Activated CD8-positive, alpha-beta T cell treated with anti-CD3 and anti-CD28 coated beads for 36 hours (primary cell): ENCODE data around the gene OR52W1. TPM values are rescaled to one million over a fixed set of nuclear protein-coding genes. Genes with fewer than 3 reads are reported as not detected.
A peak's percentile ranks its signal among the peaks of the same experiment; 100 is the strongest.

Experiments
- ATAC-seq: fragments of 200-7000 bp; cut with Tn5 transposase; one replicate; pipeline ENCODE4 v1.10.0; 2021; ENCODE audit warnings: mild to moderate bottlenecking, moderate library complexity
- CTCF ChIA-PET: fragments of 350-600 bp; sonication (Branson Sonifier 250); formaldehyde crosslinking; loops from one replicate; lab custom pipeline; 2021; ENCODE audit warnings: antibody characterized with exemption; lab: Charles Lee
- POLR2A ChIA-PET: fragments of 350-600 bp; sonication (Branson Sonifier 250); formaldehyde crosslinking; loops from one replicate; lab custom pipeline; 2021; ENCODE audit warnings: antibody characterized with exemption; lab: Charles Lee
- DNase-seq: peaks from one replicate; pipeline ENCODE4 v3.0.0-alpha.2; 2020
- H3K27ac Mint-ChIP-seq: one replicate; pipeline ENCODE4 v1.8.0; 2021; ENCODE audit warnings: mild to moderate bottlenecking, mixed read lengths
- H3K27me3 Mint-ChIP-seq: one replicate; pipeline ENCODE4 v1.8.0; 2021; ENCODE audit warnings: mixed read lengths
- H3K36me3 Mint-ChIP-seq: one replicate; pipeline ENCODE4 v1.8.0; 2021; ENCODE audit warnings: low read depth, mixed read lengths
- H3K4me1 Mint-ChIP-seq: one replicate; pipeline ENCODE4 v1.8.0; 2021; ENCODE audit warnings: low read depth, mixed read lengths
- H3K4me3 Mint-ChIP-seq: one replicate; pipeline ENCODE4 v1.8.0; 2021; ENCODE audit warnings: mild to moderate bottlenecking, moderate library complexity, mixed read lengths
- H3K9me3 Mint-ChIP-seq: one replicate; pipeline ENCODE4 v1.8.0; 2021; ENCODE audit warnings: mixed read lengths
- intact Hi-C: fragments of 100-400 bp; cut with micrococcal nuclease; formaldehyde crosslinking; loops from one replicate; pipeline ENCODE4 v1.10.0; 2022
- total RNA-seq, 2 experiments: library from RNA; stranded (reverse); gene quantifications; one replicate each; pipeline ENCODE4 v1.2.3, GENCODE V29; 2021
- TF ChIP-seq, protein P1 (sequence below): fragments of 200-600 bp; IDR thresholded peaks from one replicate; pipeline ENCODE4 v1.8.0; 2022; ENCODE audit warnings: antibody characterized with exemption, mild to moderate bottlenecking

The OR52W1 gene
- total RNA-seq, 2 experiments from 2014 or later = not detected

DNA sequence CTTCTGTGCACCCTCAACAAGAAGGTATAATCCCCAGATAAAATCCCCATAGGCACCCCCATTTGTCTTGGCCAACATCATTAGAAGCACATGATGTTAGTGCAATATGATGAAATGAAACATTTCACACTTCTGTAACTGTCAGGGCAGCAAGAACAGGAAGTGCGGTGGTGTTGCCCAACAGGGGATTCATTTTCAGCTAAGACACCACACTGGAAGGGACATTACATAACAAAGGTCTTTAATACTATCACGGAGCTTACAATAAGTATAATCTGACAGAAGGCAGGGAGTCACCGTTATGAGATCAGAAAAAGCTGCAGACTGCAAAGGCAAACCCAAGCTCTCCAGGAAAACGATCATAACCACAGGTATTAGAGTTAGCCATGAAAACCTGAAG, 2.0 kb downstream of the OR52W1 start:
- no peak overlapping the region for H3K4me3 Mint-ChIP-seq
- H3K27ac Mint-ChIP-seq = peak overlapping the region; percentile 10
- TF ChIP-seq, protein P1, sequence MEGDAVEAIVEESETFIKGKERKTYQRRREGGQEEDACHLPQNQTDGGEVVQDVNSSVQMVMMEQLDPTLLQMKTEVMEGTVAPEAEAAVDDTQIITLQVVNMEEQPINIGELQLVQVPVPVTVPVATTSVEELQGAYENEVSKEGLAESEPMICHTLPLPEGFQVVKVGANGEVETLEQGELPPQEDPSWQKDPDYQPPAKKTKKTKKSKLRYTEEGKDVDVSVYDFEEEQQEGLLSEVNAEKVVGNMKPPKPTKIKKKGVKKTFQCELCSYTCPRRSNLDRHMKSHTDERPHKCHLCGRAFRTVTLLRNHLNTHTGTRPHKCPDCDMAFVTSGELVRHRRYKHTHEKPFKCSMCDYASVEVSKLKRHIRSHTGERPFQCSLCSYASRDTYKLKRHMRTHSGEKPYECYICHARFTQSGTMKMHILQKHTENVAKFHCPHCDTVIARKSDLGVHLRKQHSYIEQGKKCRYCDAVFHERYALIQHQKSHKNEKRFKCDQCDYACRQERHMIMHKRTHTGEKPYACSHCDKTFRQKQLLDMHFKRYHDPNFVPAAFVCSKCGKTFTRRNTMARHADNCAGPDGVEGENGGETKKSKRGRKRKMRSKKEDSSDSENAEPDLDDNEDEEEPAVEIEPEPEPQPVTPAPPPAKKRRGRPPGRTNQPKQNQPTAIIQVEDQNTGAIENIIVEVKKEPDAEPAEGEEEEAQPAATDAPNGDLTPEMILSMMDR = no peak
- no peaks in the 10 kb centered on the region for H3K27me3 Mint-ChIP-seq
- intact Hi-C loops = no loop called here
- ATAC-seq (no peak), DNase-seq (peak; percentile 13)
- peaks cover 2% of the 10 kb centered on the region for H3K36me3 Mint-ChIP-seq
- CTCF ChIA-PET = no interaction called here
- POLR2A ChIA-PET = interaction anchor here (0.6 to 1.0 kb wide), 2 partner anchors 59 to 591 kb away, joined by 3 read pairs; partner anchors contain the start of gene CCKBR
- peaks cover 48% of the 10 kb centered on the region for H3K4me1 Mint-ChIP-seq
- no peaks in the 10 kb centered on the region for H3K9me3 Mint-ChIP-seq

DNA sequence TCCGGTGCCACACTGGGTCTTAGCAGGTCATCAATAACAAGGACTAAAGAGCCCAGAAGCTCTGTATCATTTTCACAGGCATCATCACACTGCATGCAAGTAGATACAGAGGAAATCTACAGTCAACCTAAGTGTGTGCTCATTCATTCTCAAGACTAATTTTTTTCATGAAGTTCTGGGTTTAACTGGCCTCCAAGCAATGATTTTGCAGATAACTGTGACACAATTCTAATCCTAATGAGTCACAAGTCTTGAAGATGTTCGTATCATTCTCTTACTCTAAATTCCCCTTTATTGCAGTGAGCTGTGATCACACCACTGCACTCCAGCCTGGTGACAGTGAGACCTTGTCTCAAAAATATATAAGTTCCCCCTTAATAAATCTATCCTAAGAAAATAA, 2.5 kb downstream of the OR52W1 start:
- H3K4me3 Mint-ChIP-seq = no peak overlapping the region
- intact Hi-C loops = no loop called here
- H3K36me3 Mint-ChIP-seq = peaks cover 2% of the 10 kb centered on the region
- H3K4me1 Mint-ChIP-seq = peaks cover 43% of the 10 kb centered on the region
- H3K9me3 Mint-ChIP-seq = no peaks in the 10 kb centered on the region
- ChIA-PET POLR2A (interaction anchor here (0.6 to 1.0 kb wide), 2 partner anchors 58 to 591 kb away, joined by 3 read pairs; partner anchors contain the start of gene CCKBR), CTCF (interaction anchor here (0.9 kb wide), 1 partner anchor 28 kb away, joined by 3 read pairs; no protein-coding TSS in a partner anchor)
- no peaks in the 10 kb centered on the region for H3K27me3 Mint-ChIP-seq
- TF ChIP-seq, protein P1 = no peak
- H3K27ac Mint-ChIP-seq = no peak overlapping the region
- DNase-seq = no peak
- ATAC-seq = peak; percentile 57

DNA sequence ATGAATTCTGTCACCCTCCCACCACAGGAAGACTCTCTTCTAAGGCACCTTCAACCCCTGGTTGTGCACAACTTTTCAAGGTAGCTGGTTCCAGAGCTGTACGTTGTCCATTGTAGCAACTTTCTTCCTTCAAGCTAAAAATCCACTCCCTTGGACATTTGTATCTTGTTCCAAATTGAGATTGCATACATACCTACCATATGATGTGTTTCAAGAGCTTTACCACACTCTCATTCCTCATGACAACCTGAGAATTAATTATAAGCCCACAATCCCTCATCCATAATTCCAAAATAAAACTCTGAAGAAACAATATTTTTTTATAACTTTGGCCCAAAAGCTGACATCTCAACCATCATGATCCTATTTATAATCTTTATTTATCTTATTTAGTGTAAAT, 3.0 kb downstream of the OR52W1 start:
- Mint-ChIP-seq H3K27me3 (no peaks in the 10 kb centered on the region), H3K27ac (no peak overlapping the region), H3K4me1 (peaks cover 40% of the 10 kb centered on the region), H3K4me3 (no peak overlapping the region), H3K36me3 (peaks cover 2% of the 10 kb centered on the region), H3K9me3 (no peaks in the 10 kb centered on the region)
- intact Hi-C loops = no loop called here
- TF ChIP-seq, protein P1 = no peak
- ATAC-seq = no peak
- CTCF ChIA-PET = interaction anchor here (0.7 to 0.9 kb wide), 2 partner anchors 28 to 51 kb away, joined by 3 read pairs; no protein-coding TSS in a partner anchor
- no peak for DNase-seq
- POLR2A ChIA-PET = interaction anchor here (0.7 to 0.9 kb wide), 2 partner anchors 8 to 32 kb away, joined by 4 read pairs; no protein-coding TSS in a partner anchor

DNA sequence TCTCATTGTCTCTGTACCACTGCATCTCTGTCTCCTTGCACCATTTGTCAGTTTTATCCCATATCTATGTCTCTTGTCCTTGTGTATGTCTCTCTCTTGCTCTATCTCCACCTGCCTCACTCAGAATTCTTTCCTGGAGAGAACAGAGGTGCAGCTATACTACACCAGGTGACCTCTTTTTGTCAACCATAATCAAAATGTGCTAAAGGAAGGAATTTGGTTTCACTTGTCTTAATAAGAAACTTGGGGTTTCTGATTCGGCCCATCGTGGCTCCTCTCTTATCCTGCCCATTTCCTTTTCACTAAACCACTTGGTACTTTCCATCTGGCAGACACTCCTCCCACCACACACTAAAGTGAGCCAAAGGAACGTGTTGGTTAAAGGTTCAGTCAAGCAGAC, 4.3 kb downstream of the OR52W1 start:
- intact Hi-C loops = no loop called here
- H3K27me3 Mint-ChIP-seq = no peaks in the 10 kb centered on the region
- no peak overlapping the region for H3K4me3 Mint-ChIP-seq
- peak; percentile 33 for DNase-seq
- H3K9me3 Mint-ChIP-seq = no peaks in the 10 kb centered on the region
- no peak overlapping the region for H3K27ac Mint-ChIP-seq
- ChIA-PET CTCF (interaction anchor here (0.7 to 2.8 kb wide), 2 partner anchors 48 to 160 kb away, joined by 3 to 6 read pairs; no protein-coding TSS in a partner anchor), POLR2A (interaction anchor here (0.5 kb wide), 1 partner anchor 269 kb away, joined by 3 read pairs; no protein-coding TSS in a partner anchor)
- peaks cover 34% of the 10 kb centered on the region for H3K4me1 Mint-ChIP-seq
- H3K36me3 Mint-ChIP-seq = peaks cover 2% of the 10 kb centered on the region
- ATAC-seq = peak; percentile 65
- TF ChIP-seq, protein P1 = no peak

DNA sequence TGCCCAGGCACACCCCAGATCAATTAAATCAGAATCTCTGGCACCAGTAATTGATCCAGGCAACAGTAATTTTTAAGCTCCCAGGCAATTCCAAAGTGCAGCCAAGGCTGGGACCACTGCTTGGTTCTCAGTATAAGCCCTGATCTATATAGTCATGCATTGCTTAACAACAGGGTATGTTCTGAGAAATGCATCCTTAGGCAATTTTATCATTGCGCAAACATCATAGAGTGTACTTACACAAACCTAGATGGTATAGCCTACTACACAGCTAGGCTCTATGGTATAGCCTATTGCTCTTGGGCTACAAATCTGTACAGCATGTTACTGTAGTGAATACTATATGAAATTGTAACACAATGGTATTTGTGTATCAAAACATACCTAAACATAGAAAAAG, 5.7 kb downstream of the OR52W1 start:
- POLR2A ChIA-PET = no interaction called here
- Mint-ChIP-seq H3K27ac (no peak overlapping the region), H3K9me3 (no peaks in the 10 kb centered on the region), H3K4me3 (no peak overlapping the region), H3K27me3 (no peaks in the 10 kb centered on the region), H3K4me1 (peaks cover 34% of the 10 kb centered on the region), H3K36me3 (peaks cover 2% of the 10 kb centered on the region)
- CTCF ChIA-PET = interaction anchor here (1.1 to 2.8 kb wide), 2 partner anchors 47 to 148 kb away, joined by 3 to 6 read pairs; no protein-coding TSS in a partner anchor
- no peak for ATAC-seq
- no peak for DNase-seq
- TF ChIP-seq, protein P1 = no peak
- intact Hi-C loops = no loop called here
